Panc1 (cell line): ENCODE data around the gene CACNA1G. TPM values are rescaled to one million over a fixed set of nuclear protein-coding genes. Genes with fewer than 3 reads are reported as not detected.
A peak's percentile ranks its signal among the peaks of the same experiment; 100 is the strongest.

Experiments
- ATAC-seq: fragments of 200-7000 bp; cut with Tn5 transposase; 2 replicates; pipeline ENCODE4 v1.9.1; 2020; ENCODE audit warnings: mild to moderate bottlenecking, moderate library complexity
- BruUV-seq: library from RNA; stranded (reverse); fragments of 400-500 nt; replicated peaks from 2 replicates; lab custom pipeline; 2021; lab: Mats Ljungman, UMichigan
- CTCF ChIA-PET: fragments of 300-600 bp; sonication (Branson Sonifier 250); formaldehyde crosslinking; loops from one replicate; lab custom pipeline; 2022; ENCODE audit warnings: antibody characterized with exemption; lab: Charles Lee
- POLR2A ChIA-PET: fragments of 300-600 bp; sonication (Branson Sonifier 250); formaldehyde crosslinking; loops from one replicate; lab custom pipeline; 2022; ENCODE audit warnings: antibody characterized with exemption; lab: Charles Lee
- DNase-seq: peaks from one replicate; pipeline ENCODE4 v3.0.0-alpha.2; 2010; ENCODE audit warnings: low read depth, low spot score
- H3K27ac ChIP-seq: 2 replicates; pipeline ENCODE4 v1.5.1; 2011; ENCODE audit warnings: mild to moderate bottlenecking, low read length, inconsistent platforms
- H3K27me3 ChIP-seq: fragments of 200-500 bp; sonication (Bioruptor generic); 2 replicates; pipeline ENCODE4 v1.6.0; 2014; ENCODE audit warnings: low read length, inconsistent platforms; ENCODE audit not compliant: control insufficient read depth, insufficient read depth
- H3K36me3 ChIP-seq: fragments of 200-500 bp; sonication (Bioruptor generic); 2 replicates; pipeline ENCODE4 v1.5.1; 2014; ENCODE audit warnings: inconsistent platforms, mild to moderate bottlenecking, low read length, moderate library complexity; ENCODE audit not compliant: control insufficient read depth, insufficient read depth
- H3K4me1 ChIP-seq: 2 replicates; pipeline ENCODE4 v1.5.1; 2011; ENCODE audit warnings: inconsistent platforms, mild to moderate bottlenecking, low read length, moderate library complexity; ENCODE audit not compliant: control insufficient read depth, insufficient read depth
- H3K4me3 ChIP-seq, 2 experiments: 2 replicates each; pipeline ENCODE4 v1.5.1; 2011 to 2012; ENCODE audit warnings: low read depth in 2 of 2, low read length in 2 of 2, mild to moderate bottlenecking in 2 of 2, inconsistent platforms in 1 of 2, moderate library complexity in 1 of 2
- H3K9me3 ChIP-seq: fragments of 200-500 bp; sonication (Bioruptor generic); 2 replicates; pipeline ENCODE4 v1.5.1; 2014; ENCODE audit warnings: low read depth, mild to moderate bottlenecking, inconsistent platforms, low read length, moderate library complexity; ENCODE audit not compliant: control insufficient read depth, insufficient read depth
- POLR2AphosphoS5 ChIP-seq: IDR thresholded peaks from 2 replicates; pipeline ENCODE4 v1.6.1; 2012; ENCODE audit warnings: mild to moderate bottlenecking, low read depth, low read length, moderate library complexity
- SIN3A ChIP-seq: IDR thresholded peaks from 2 replicates; pipeline ENCODE4 v1.6.1; 2012; ENCODE audit warnings: low read depth, mild to moderate bottlenecking, low read length, moderate library complexity, borderline replicate concordance; ENCODE audit not compliant: insufficient read depth
- TCF7L2 ChIP-seq: IDR thresholded peaks from 2 replicates; pipeline ENCODE4 v1.6.1; 2011; ENCODE audit warnings: mild to moderate bottlenecking, low read depth, low read length, inconsistent platforms
- in situ Hi-C: cut with HindIII; loops from 2 replicates; pipeline ENCODE4 v1.10.0; 2016; ENCODE audit warnings: low sequenced_read_pairs, low pct_unique_long_range_greater_than_20kb
- intact Hi-C: fragments of 100-400 bp; cut with micrococcal nuclease; formaldehyde crosslinking; loops from one replicate; pipeline ENCODE4 v1.10.0; 2022; ENCODE audit not compliant: unreplicated experiment
- total RNA-seq: library from RNA; stranded (reverse); gene quantifications from one replicate; pipeline ENCODE4 v1.2.1, GENCODE V29; 2021; ENCODE audit not compliant: unreplicated experiment
- TF ChIP-seq, protein P1 (sequence below): fragments of 450-650 bp; IDR thresholded peaks from 2 replicates; pipeline ENCODE4 v1.5.1; 2017; ENCODE audit warnings: mild to moderate bottlenecking
- TF ChIP-seq, protein P2 (sequence below), 2 experiments: IDR thresholded peaks; 2 replicates each; pipeline ENCODE4 v1.6.1; 2011 to 2012; ENCODE audit warnings: low read depth in 2 of 2, control low read depth in 1 of 2, low read length in 1 of 2, mild to moderate bottlenecking in 1 of 2, moderate library complexity in 1 of 2; ENCODE audit not compliant: insufficient read depth in 1 of 2

CACNA1G gene
- total RNA-seq, 1 experiment from 2014 or later = 10.0 TPM

DNA sequence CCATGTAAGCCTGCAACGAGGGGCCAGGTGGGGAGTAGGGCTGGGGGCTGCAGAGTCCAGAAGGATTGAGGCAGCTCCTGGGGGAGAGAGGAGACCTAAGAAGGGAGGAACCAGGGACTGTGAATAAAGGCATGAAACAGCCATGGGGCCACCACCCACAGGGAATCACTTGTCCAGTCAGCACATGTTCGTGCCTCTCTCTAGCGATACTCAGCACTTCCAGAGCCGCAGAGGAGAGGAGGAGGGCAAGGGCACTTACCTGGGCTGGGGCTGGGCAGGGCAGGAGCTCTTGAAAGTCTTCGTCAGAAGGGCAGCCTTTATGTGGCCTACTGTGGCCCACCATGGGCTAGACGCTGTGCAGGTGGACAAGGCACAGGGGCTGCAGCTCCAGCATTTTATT, 24.2 kb downstream of the CACNA1G start:
- Histone ChIP-seq H3K4me3 (no peak overlapping the region), H3K27ac (no peak overlapping the region), H3K36me3 (no peaks in the 10 kb centered on the region), H3K27me3 (no peaks in the 10 kb centered on the region), H3K9me3 (no peaks in the 10 kb centered on the region), H3K4me1 (peaks cover 12% of the 10 kb centered on the region; the same call in 1 of the 2 replicates)
- in situ Hi-C loops (no loop called here), intact Hi-C loops (no loop called here)
- DNase-seq (no peak), ATAC-seq (0 out of 2 replicates have a peak, but pooled peaks have one; percentile 9)
- no TSS peak for BruUV-seq
- TF ChIP-seq, protein P1, sequence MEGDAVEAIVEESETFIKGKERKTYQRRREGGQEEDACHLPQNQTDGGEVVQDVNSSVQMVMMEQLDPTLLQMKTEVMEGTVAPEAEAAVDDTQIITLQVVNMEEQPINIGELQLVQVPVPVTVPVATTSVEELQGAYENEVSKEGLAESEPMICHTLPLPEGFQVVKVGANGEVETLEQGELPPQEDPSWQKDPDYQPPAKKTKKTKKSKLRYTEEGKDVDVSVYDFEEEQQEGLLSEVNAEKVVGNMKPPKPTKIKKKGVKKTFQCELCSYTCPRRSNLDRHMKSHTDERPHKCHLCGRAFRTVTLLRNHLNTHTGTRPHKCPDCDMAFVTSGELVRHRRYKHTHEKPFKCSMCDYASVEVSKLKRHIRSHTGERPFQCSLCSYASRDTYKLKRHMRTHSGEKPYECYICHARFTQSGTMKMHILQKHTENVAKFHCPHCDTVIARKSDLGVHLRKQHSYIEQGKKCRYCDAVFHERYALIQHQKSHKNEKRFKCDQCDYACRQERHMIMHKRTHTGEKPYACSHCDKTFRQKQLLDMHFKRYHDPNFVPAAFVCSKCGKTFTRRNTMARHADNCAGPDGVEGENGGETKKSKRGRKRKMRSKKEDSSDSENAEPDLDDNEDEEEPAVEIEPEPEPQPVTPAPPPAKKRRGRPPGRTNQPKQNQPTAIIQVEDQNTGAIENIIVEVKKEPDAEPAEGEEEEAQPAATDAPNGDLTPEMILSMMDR = no peak
- no peak for TF ChIP-seq POLR2AphosphoS5
- no peak for TF ChIP-seq TCF7L2
- TF ChIP-seq, protein P2, sequence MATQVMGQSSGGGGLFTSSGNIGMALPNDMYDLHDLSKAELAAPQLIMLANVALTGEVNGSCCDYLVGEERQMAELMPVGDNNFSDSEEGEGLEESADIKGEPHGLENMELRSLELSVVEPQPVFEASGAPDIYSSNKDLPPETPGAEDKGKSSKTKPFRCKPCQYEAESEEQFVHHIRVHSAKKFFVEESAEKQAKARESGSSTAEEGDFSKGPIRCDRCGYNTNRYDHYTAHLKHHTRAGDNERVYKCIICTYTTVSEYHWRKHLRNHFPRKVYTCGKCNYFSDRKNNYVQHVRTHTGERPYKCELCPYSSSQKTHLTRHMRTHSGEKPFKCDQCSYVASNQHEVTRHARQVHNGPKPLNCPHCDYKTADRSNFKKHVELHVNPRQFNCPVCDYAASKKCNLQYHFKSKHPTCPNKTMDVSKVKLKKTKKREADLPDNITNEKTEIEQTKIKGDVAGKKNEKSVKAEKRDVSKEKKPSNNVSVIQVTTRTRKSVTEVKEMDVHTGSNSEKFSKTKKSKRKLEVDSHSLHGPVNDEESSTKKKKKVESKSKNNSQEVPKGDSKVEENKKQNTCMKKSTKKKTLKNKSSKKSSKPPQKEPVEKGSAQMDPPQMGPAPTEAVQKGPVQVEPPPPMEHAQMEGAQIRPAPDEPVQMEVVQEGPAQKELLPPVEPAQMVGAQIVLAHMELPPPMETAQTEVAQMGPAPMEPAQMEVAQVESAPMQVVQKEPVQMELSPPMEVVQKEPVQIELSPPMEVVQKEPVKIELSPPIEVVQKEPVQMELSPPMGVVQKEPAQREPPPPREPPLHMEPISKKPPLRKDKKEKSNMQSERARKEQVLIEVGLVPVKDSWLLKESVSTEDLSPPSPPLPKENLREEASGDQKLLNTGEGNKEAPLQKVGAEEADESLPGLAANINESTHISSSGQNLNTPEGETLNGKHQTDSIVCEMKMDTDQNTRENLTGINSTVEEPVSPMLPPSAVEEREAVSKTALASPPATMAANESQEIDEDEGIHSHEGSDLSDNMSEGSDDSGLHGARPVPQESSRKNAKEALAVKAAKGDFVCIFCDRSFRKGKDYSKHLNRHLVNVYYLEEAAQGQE (IDR thresholded peaks at IDR 0.05; ENCODE audit: insufficient read depth in 1 of 2, low read depth in 2 of 2, low read length in 1 of 2) = no peak
- no peak for TF ChIP-seq SIN3A
- ChIA-PET CTCF (no interaction called here), POLR2A (no interaction called here)

DNA sequence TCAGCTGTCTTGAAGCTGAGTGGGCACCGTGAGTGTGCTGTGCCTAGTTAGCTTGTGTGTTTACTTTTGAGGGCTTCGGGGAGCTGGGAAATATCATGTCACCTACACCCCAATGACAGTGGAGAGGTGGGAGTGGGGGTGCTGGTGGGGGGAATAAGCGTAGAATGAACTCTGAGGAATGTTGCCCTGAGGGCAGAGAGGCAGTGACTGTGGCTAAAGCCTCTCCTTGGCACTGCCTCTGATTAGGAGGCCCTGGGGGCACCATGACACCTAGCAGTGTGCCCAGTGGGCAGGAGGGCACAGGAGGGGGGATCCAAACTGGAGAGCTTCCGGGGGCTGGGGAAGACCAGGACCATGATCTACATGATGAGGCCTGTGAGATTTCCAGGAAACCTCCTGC, 24.8 kb downstream of the CACNA1G start:
- CTCF ChIA-PET = no interaction called here
- Histone ChIP-seq H3K9me3 (no peaks in the 10 kb centered on the region), H3K36me3 (no peaks in the 10 kb centered on the region), H3K27ac (no peak overlapping the region), H3K4me3 (no peak overlapping the region), H3K27me3 (no peaks in the 10 kb centered on the region), H3K4me1 (peaks cover 12% of the 10 kb centered on the region; the same call in 1 of the 2 replicates)
- POLR2A ChIA-PET = no interaction called here
- TF ChIP-seq, protein P1 = no peak
- TF ChIP-seq TCF7L2 (no peak), POLR2AphosphoS5 (no peak)
- BruUV-seq = no TSS peak
- ATAC-seq (no peak), DNase-seq (no peak)
- intact Hi-C loops = no loop called here
- in situ Hi-C loops = no loop called here
